ENCODE measurements around the gene ARMC9. TPM values are rescaled to one million over a fixed set of nuclear protein-coding genes. Genes with fewer than 3 reads are reported as not detected.

The ARMC9 gene
- total RNA-seq, 6 donors from 2014 or later: 26.7 to 145 (median 61.0) TPM

DNA sequence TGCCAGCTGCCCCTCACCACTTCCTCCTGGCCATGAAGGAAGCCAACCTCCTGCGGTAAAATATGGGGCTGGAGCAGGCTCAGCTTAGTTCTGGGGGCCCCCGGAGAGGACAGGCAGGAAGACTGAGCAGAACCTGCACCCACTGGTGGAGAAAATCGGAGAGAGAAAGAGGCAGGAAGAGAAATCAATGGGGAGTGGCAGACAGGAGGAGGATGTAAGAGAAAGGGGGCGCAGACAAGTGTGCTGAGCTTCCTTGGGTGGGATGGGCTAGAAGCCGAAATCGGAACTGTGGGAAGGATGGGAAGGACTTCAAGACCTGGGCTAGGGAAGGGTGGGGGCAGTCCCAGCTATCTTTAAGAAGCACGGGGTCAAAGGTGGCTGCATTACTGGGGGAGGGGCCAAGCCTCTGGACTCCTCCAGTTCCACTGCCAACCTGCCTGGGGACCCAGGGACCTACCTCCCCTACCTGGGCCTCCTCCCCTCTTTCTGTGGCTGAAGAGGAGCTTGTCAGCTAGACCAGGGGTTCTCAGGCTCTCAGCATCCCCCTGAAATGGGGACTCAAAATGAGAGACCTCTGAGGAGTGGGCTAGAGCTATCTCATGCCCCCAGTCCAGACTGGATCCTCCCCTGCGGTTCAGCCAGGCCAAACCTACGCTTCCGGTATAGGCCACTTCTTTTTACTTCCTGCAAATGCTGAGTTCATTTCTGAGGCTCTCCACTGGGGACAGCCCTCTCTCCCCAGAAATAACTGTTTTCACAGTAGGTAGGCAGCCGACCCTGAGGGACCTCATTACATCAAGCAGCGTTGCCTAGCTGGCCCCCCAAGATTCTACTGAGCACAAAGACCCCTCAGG lies 163.5 kb downstream of the ARMC9 start:
- H3K4me3 ChIP-seq: no peak overlapping the region
- TF ChIP-seq POLR2A (IDR thresholded peaks at IDR 0.05) (peak in 1 of 4 donors; percentile 19), EP300 (IDR thresholded peaks at IDR 0.05) (no peak), POLR2AphosphoS5 (IDR thresholded peaks at IDR 0.05) (no peak)
- TF ChIP-seq, protein P1, sequence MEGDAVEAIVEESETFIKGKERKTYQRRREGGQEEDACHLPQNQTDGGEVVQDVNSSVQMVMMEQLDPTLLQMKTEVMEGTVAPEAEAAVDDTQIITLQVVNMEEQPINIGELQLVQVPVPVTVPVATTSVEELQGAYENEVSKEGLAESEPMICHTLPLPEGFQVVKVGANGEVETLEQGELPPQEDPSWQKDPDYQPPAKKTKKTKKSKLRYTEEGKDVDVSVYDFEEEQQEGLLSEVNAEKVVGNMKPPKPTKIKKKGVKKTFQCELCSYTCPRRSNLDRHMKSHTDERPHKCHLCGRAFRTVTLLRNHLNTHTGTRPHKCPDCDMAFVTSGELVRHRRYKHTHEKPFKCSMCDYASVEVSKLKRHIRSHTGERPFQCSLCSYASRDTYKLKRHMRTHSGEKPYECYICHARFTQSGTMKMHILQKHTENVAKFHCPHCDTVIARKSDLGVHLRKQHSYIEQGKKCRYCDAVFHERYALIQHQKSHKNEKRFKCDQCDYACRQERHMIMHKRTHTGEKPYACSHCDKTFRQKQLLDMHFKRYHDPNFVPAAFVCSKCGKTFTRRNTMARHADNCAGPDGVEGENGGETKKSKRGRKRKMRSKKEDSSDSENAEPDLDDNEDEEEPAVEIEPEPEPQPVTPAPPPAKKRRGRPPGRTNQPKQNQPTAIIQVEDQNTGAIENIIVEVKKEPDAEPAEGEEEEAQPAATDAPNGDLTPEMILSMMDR (IDR thresholded peaks at IDR 0.05): peak in 2 of 6 experiments; percentile 23 to 24
- H3K27me3 ChIP-seq: no peaks in the 10 kb centered on the region
- ATAC-seq (ENCODE audit: low FRiP score in 2 of 2) (peak; percentile 42 to 68), DNase-seq (no peak)
- WGBS, 2 donors: 65 to 77% methylated on average over 11 to 12 of the region's 12 CpGs
- H3K36me3 ChIP-seq: peaks cover 0 to 14% (median 5%) of the 10 kb centered on the region in 4 donors
- peak overlapping the region in 3 of 4 donors; percentile 57 to 73 (median 70) for H3K27ac ChIP-seq
- H3K4me1 ChIP-seq: no peaks in the 10 kb centered on the region
- H3K9me3 ChIP-seq: no peaks in the 10 kb centered on the region

DNA sequence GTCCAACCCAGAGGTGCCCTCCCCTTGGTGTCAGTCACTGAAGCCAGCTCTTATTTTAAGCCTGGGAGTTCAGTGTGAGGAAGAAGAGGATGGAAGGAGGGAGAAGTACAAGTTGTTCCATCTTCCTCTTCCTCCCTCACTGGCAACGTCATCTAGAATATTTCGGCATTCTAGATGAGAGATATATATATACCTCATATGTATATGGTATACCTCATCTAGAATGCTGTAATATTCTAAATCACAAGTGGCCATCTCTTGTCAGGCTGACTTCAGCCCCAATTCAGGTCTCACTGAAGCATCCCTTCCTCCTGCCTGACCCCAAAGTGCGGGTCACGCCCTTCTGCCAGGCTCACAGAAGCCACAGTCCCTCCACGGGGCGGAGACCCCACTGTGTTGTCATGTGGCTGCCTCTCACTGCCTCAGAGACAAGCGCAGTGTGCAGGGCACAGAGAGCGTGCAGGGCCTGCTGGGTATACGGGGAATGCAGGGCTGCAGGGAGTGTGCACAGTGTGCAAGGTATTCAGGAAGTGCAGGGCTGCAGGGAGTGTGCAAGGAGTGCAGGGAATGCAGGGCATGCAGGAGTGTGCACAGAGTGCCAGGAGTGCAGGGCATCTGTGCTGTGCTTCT lies 164.2 kb downstream of the ARMC9 start:
- Histone ChIP-seq H3K36me3 (peaks cover 0 to 14% (median 5%) of the 10 kb centered on the region in 4 donors), H3K9me3 (no peaks in the 10 kb centered on the region), H3K4me3 (no peak overlapping the region), H3K27ac (peak overlapping the region in 2 of 4 donors; percentile 70 to 73), H3K27me3 (no peaks in the 10 kb centered on the region), H3K4me1 (no peaks in the 10 kb centered on the region)
- DNase-seq (no peak), ATAC-seq (ENCODE audit: low FRiP score in 2 of 2) (peak; percentile 37 to 47)
- no peak for TF ChIP-seq POLR2A (IDR thresholded peaks at IDR 0.05)
- TF ChIP-seq, protein P1 (IDR thresholded peaks at IDR 0.05): peak in 1 of 6 experiments; percentile 0
- 77 to 82% methylated on average over 9 of the region's 9 CpGs for WGBS, 2 donors

DNA sequence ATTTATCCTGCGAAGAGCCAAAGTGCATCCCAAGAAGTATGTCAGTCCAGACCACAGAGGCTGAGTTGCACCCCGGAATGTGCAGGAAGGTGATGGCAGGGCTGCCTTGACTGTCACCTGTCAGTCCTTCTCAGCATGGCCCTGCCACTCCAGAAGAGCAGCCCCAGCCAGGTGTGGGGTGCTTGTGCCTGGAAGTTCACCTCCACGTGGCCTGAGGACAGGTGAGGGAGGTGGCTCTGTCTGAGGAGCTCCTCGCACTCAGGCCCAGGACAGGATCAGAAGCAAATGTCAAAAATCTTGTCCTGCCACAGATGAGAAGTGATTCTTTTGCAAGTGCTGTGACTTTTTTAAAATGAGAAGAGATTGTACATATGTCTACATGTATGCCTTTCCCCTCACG lies 165.6 kb downstream of the ARMC9 start:
- WGBS, 2 donors: 91 to 93% methylated on average over 3 to 5 of the region's 5 CpGs
- DNase-seq: no peak
- no peak for ATAC-seq (ENCODE audit: low FRiP score in 2 of 2)

DNA sequence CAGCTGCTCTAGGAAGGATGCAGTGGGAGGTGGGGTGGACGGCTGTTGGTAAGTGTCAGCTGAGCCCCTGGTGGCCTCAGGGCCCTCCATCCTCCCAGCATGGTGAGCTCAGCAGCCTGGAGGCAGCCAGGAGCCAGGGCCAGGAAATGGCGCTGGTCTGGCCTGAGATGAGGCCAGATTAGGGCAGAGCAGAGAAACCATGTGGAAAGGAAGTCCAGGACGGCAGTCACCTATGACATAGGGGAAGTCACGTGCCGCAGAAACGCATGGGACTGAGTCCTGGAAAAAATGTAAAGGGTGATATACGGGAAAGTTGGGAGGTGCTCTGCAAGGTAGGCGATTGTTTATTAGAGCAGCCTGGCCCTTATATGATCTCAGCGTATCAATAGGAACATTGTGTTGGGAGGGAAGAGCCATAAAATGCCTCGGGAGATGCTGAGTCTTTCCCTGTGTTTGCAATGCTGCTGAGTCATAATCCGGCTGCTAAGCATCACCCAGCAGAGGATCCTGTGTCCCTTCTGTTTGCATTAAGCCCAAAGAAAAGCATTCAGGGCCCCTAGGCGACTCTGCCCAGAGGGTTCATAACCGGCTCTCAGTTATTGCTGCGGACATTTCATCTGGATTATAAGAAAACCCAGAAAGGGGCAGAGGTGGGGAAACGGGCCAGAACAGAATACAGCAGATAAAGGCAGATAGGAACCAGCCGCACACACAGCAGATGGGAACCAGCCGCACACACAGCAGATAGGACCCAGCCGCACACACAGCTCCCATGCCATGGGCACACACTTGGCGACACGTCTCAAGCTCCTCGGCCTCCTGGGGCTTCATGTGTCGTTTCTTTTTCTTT lies 166.8 kb downstream of the ARMC9 start:
- no peaks in the 10 kb centered on the region for H3K9me3 ChIP-seq
- no peaks in the 10 kb centered on the region for H3K4me1 ChIP-seq
- no peak overlapping the region for H3K27ac ChIP-seq
- ATAC-seq (ENCODE audit: low FRiP score in 2 of 2) (no peak), DNase-seq (no peak)
- no peak for TF ChIP-seq POLR2A (IDR thresholded peaks at IDR 0.05)
- TF ChIP-seq, protein P1 (IDR thresholded peaks at IDR 0.05): no peak
- no peak for TF ChIP-seq POLR2AphosphoS5 (IDR thresholded peaks at IDR 0.05)
- TF ChIP-seq EP300 (IDR thresholded peaks at IDR 0.05): no peak
- peaks cover 0 to 14% (median 5%) of the 10 kb centered on the region in 4 donors for H3K36me3 ChIP-seq
- 75 to 79% methylated on average over 21 to 22 of the region's 22 CpGs for WGBS, 2 donors
- no peak overlapping the region for H3K4me3 ChIP-seq
- H3K27me3 ChIP-seq: no peaks in the 10 kb centered on the region

More for the DNA sequence above, 165.6 kb downstream of the ARMC9 start:
- no peak for TF ChIP-seq POLR2A (IDR thresholded peaks at IDR 0.05)
- no peak for TF ChIP-seq POLR2AphosphoS5 (IDR thresholded peaks at IDR 0.05)
- TF ChIP-seq, protein P1 (IDR thresholded peaks at IDR 0.05): no peak
- Histone ChIP-seq H3K9me3 (no peaks in the 10 kb centered on the region), H3K36me3 (peaks cover 0 to 14% (median 5%) of the 10 kb centered on the region in 4 donors), H3K27ac (no peak overlapping the region), H3K4me3 (no peak overlapping the region), H3K4me1 (no peaks in the 10 kb centered on the region), H3K27me3 (no peaks in the 10 kb centered on the region)

All from upper lobe of left lung (tissue), 6 donors.